ENCODE measurements around the gene ATM.

GRCh38 chr11:108398439-108398838 is 175.6 kb downstream of the ATM start:
- no peak for TF ChIP-seq CTCF (conservative IDR thresholded peaks at IDR 0.05 in 1 of 2, IDR thresholded peaks at IDR 0.05 in 1 of 2; ENCODE audit: extremely low read depth in 1 of 2, insufficient read depth in 1 of 2, low read depth in 1 of 2, low read length in 2 of 2)
- no peak for TF ChIP-seq EZH2 (IDR thresholded peaks at IDR 0.05; ENCODE audit: borderline replicate concordance, low read length)
